Left hindlimb (tissue), 1 donor: ENCODE results near the gene NAB2.
"Not testable (repeated sequence)": the region's sequence is repeated elsewhere in the genome, so short reads cannot be mapped to it uniquely, and the experiment has no call there.

Source experiments
- DNase-seq: peaks from one replicate; pipeline ENCODE4 v3.0.0-alpha.2; 2018

Gene NAB2

GRCh38 chr12:57088354-57089270 lies at the start of gene NAB2:
TSS of gene NAB2 (plus strand) at chr12:57089114. CDS start at chr12:57089272, 158 bp downstream.
- peak; percentile 99 for DNase-seq

- no peak for DNase-seq
Measured at GRCh38 chr12:57040211-57040610, 48.7 kb upstream of the NAB2 start.

- no peak for DNase-seq
Measured at GRCh38 chr12:57040750-57041149, 48.2 kb upstream of the NAB2 start.

- no peak for DNase-seq
Measured at GRCh38 chr12:57042695-57043094, 46.2 kb upstream of the NAB2 start.

- DNase-seq = no peak
Measured at GRCh38 chr12:57044468-57044867, 44.4 kb upstream of the NAB2 start.

GRCh38 chr12:57044889-57045288 lies 44.0 kb upstream of the NAB2 start:
- no peak for DNase-seq

GRCh38 chr12:57046086-57046791 lies 42.7 kb upstream of the NAB2 start:
- DNase-seq = no peak

- DNase-seq = no peak
Measured at GRCh38 chr12:57046947-57047890, 41.7 kb upstream of the NAB2 start.

- no peak for DNase-seq
Measured at GRCh38 chr12:57047981-57048380, 40.9 kb upstream of the NAB2 start.

- DNase-seq = no peak
Measured at GRCh38 chr12:57048423-57049118, 40.3 kb upstream of the NAB2 start.

GRCh38 chr12:57049119-57049446 lies 39.8 kb upstream of the NAB2 start:
- DNase-seq = no peak

- no peak for DNase-seq
Measured at GRCh38 chr12:57049890-57050289, 39.0 kb upstream of the NAB2 start, which contains the start of gene MYO1A. TSS of gene MYO1A (minus strand) at chr12:57050129. CDS start at chr12:57048323, 1,806 bp downstream.

GRCh38 chr12:57051011-57051410 lies 37.9 kb upstream of the NAB2 start:
- DNase-seq = no peak

- DNase-seq = not testable (repeated sequence)
Measured at GRCh38 chr12:57053146-57053545, 35.8 kb upstream of the NAB2 start.

GRCh38 chr12:57053901-57054300 lies 35.0 kb upstream of the NAB2 start:
- DNase-seq = not testable (repeated sequence)

GRCh38 chr12:57055824-57056223 lies 33.1 kb upstream of the NAB2 start:
- no peak for DNase-seq

GRCh38 chr12:57057067-57057751 lies 31.7 kb upstream of the NAB2 start:
- no peak for DNase-seq

- DNase-seq = no peak
Measured at GRCh38 chr12:57058454-57058853, 30.5 kb upstream of the NAB2 start.

GRCh38 chr12:57063991-57064685 lies 24.8 kb upstream of the NAB2 start:
- no peak for DNase-seq

GRCh38 chr12:57066245-57066644 lies 22.7 kb upstream of the NAB2 start:
- no peak for DNase-seq

- peak; percentile 66 for DNase-seq
Measured at GRCh38 chr12:57069523-57069922, 19.4 kb upstream of the NAB2 start.
